ENCODE data around the gene HLA-B. TPM values are rescaled to one million over a fixed set of nuclear protein-coding genes. Genes with fewer than 3 reads are reported as not detected.

Gene HLA-B
- total RNA-seq, 1 donor from 2014 or later = 400 TPM

DNA sequence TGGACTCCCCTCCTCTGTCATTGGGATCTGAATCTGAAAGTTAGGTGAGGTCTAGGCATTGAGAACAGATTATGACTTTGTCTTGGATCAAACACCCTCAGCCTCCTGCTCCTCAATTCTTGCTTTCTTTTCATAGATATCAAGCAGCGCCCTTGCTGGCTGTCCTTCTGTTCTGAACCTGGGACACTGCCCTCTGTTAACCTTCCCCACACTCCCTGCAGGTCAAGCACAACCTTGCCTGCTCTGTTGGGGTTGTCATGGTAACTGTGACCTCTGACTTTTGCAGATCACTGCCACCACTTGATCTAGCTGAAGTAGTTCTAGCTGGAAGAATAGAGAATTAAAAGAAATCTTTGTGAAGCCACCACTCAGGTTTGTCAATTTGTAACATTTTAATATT is 30.0 kb upstream of the HLA-B start:
- Histone ChIP-seq H3K36me3 (no peaks in the 10 kb centered on the region), H3K27me3 (ENCODE audit: low read depth) (no peaks in the 10 kb centered on the region), H3K4me3 (no peak overlapping the region), H3K9me3 (replicated peaks) (no peaks in the 10 kb centered on the region), H3K27ac (replicated peaks) (no peak overlapping the region), H3K4me1 (no peaks in the 10 kb centered on the region)
- intact Hi-C loops (cut with micrococcal nuclease) = no loop called here
- DNase-seq = no peak
- TF ChIP-seq, protein P1, sequence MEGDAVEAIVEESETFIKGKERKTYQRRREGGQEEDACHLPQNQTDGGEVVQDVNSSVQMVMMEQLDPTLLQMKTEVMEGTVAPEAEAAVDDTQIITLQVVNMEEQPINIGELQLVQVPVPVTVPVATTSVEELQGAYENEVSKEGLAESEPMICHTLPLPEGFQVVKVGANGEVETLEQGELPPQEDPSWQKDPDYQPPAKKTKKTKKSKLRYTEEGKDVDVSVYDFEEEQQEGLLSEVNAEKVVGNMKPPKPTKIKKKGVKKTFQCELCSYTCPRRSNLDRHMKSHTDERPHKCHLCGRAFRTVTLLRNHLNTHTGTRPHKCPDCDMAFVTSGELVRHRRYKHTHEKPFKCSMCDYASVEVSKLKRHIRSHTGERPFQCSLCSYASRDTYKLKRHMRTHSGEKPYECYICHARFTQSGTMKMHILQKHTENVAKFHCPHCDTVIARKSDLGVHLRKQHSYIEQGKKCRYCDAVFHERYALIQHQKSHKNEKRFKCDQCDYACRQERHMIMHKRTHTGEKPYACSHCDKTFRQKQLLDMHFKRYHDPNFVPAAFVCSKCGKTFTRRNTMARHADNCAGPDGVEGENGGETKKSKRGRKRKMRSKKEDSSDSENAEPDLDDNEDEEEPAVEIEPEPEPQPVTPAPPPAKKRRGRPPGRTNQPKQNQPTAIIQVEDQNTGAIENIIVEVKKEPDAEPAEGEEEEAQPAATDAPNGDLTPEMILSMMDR (IDR thresholded peaks at IDR 0.05; ENCODE audit: borderline replicate concordance) = no peak

DNA sequence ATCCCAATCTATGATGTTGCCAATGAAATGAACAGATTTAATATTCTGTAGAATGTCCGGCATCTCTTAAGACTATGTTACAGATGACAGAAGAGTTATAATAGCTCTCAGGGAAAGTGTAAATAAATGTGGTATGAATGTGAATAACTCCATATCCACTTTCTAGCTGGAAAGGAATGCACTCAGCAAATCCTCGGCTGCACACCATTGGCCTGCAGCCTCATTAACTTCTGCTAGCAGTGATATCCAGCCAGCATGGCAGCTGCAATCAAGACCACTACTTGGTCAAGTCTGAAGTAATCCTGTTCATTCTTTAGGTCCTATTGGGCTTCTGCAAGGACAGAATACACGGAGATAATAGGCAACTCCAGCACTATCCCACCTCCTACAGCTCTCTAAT is 29.1 kb upstream of the HLA-B start:
- H3K4me1 ChIP-seq = no peaks in the 10 kb centered on the region
- H3K9me3 ChIP-seq (replicated peaks) = no peaks in the 10 kb centered on the region
- intact Hi-C loops (cut with micrococcal nuclease) = no loop called here

DNA sequence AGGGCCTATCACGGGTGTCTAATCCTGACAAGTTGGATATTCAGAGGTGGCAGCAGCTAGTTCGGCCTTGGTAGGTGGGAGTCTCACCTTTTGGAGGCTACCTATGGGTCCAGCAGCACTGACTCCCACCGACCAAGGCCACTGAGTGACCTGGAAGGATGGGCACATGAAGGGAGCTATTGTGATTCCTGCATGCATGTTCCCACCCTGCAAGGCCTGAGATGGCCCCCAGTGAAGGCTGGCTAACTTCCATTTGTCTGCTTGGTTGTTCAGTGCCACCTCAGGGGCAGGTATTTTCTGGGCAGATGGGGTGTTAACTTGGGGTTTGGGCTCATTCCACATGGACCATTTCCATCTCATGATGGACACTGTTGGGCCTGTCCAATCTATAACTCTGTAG is 28.1 kb upstream of the HLA-B start:
- DNase-seq = no peak
- TF ChIP-seq, protein P1 (IDR thresholded peaks at IDR 0.05; ENCODE audit: borderline replicate concordance) = no peak
- Histone ChIP-seq H3K4me1 (no peaks in the 10 kb centered on the region), H3K4me3 (no peak overlapping the region), H3K27me3 (ENCODE audit: low read depth) (peaks cover 12% of the 10 kb centered on the region), H3K9me3 (replicated peaks) (no peaks in the 10 kb centered on the region), H3K27ac (replicated peaks) (no peak overlapping the region), H3K36me3 (no peaks in the 10 kb centered on the region)
- intact Hi-C loops (cut with micrococcal nuclease) = no loop called here

More for the DNA sequence above, 29.1 kb upstream of the HLA-B start:
- no peak for DNase-seq
- H3K36me3 ChIP-seq = no peaks in the 10 kb centered on the region
- H3K27ac ChIP-seq (replicated peaks) = no peak overlapping the region
- H3K4me3 ChIP-seq = no peak overlapping the region
- TF ChIP-seq, protein P1 (IDR thresholded peaks at IDR 0.05; ENCODE audit: borderline replicate concordance) = no peak
- peaks cover 1% of the 10 kb centered on the region for H3K27me3 ChIP-seq (ENCODE audit: low read depth)

DNA sequence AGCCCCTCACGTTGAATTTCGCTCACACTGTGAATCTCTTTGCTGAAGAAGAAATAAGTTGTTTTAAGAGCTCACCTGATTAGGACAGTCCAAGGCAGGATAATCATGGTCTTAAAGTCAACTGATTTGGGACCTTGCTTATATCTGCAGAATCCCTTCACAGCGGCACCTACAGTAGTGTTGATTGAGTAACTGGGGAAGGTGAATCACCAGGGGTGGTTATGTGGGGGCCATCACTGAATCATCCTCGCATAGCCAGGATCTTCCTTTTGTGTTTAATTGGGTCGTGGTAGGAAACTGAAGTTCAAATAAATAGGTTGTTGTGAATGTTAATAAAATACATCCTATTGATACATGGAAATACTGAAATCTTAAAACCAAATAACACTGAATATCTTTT is 26.2 kb upstream of the HLA-B start:
- Histone ChIP-seq H3K4me1 (no peaks in the 10 kb centered on the region), H3K27ac (replicated peaks) (no peak overlapping the region), H3K9me3 (replicated peaks) (no peaks in the 10 kb centered on the region), H3K27me3 (ENCODE audit: low read depth) (peaks cover 31% of the 10 kb centered on the region), H3K4me3 (no peak overlapping the region), H3K36me3 (no peaks in the 10 kb centered on the region)
- intact Hi-C loops (cut with micrococcal nuclease) = no loop called here
- TF ChIP-seq, protein P1 (IDR thresholded peaks at IDR 0.05; ENCODE audit: borderline replicate concordance) = no peak
- DNase-seq = no peak

DNA sequence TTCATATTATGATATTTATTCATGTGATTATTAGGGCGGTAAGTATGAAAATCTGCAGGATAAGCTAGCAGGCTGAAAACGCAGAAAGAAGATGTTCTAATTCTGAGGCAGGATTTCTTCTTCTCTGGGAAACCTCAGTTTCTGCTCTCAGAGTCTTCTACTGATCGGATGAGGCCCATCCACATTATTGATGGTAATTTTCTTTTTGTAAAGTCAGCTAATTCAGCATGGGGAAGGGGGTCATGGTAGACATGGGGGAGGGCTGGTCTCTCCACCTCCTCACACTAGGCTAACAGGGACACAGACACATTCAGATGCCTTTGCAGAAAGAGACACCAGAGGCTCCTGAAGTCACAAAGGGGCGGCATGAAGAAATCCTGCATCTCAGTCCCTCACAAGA is 24.7 kb upstream of the HLA-B start:
- no peaks in the 10 kb centered on the region for H3K9me3 ChIP-seq (replicated peaks)
- no peaks in the 10 kb centered on the region for H3K4me1 ChIP-seq
- intact Hi-C loops (cut with micrococcal nuclease) = no loop called here
- no peaks in the 10 kb centered on the region for H3K36me3 ChIP-seq
- H3K4me3 ChIP-seq = no peak overlapping the region
- TF ChIP-seq, protein P1 (IDR thresholded peaks at IDR 0.05; ENCODE audit: borderline replicate concordance) = no peak
- DNase-seq = no peak
- no peak overlapping the region for H3K27ac ChIP-seq (replicated peaks)
- H3K27me3 ChIP-seq (ENCODE audit: low read depth) = peaks cover 46% of the 10 kb centered on the region

DNA sequence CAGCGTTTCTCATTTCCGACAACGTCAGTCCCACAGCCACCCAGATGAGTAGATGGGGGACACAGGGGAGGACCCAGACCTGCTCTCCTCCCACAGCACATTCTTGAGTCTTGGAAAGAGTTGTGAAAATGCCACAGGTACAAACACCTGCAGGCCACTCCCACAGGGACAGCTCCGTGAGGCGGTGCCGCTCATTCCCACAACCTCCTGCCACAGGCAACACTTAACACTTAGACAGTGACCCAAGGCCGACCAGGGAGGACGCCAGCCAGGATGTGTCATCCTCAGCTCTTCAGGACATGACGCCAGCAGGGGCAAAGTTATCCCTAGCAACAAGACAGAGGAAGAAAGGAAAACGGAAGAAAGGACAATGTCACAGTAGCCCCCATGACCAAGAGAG is 22.9 kb upstream of the HLA-B start:
- intact Hi-C loops (cut with micrococcal nuclease) = no loop called here
- Histone ChIP-seq H3K4me3 (no peak overlapping the region), H3K4me1 (no peaks in the 10 kb centered on the region), H3K27me3 (ENCODE audit: low read depth) (peaks cover 58% of the 10 kb centered on the region), H3K9me3 (replicated peaks) (no peaks in the 10 kb centered on the region), H3K27ac (replicated peaks) (no peak overlapping the region), H3K36me3 (no peaks in the 10 kb centered on the region)
- no peak for DNase-seq
- TF ChIP-seq, protein P1 (IDR thresholded peaks at IDR 0.05; ENCODE audit: borderline replicate concordance) = no peak

Data from left ventricle myocardium inferior (tissue), 1 donor.